Stimulated activated CD4-positive, alpha-beta T cell treated with anti-CD3 and anti-CD28 coated beads, Interleukin-2, amount 100 ng/mL, for 4 hours (primary cell): Measurements from ENCODE around the gene DUS1L.

ENCODE experiments used
- DNase-seq: peaks from one replicate; pipeline ENCODE4 v3.0.0-alpha.2; 2020; ENCODE audit warnings: low read depth

The DUS1L gene

GRCh38 chr17:82065638-82066303 lies at the start of gene DUS1L:
Gene DUS1L (minus strand): TSS chr17:82065804. CDS start chr17:82065059, 745 bp downstream.
- DNase-seq = peak; percentile 52

- DNase-seq = no peak
Measured at GRCh38 chr17:82114872-82115271, 49.3 kb upstream of the DUS1L start.

- no peak for DNase-seq
Measured at GRCh38 chr17:82114447-82114846, 48.8 kb upstream of the DUS1L start.

- no peak for DNase-seq
Measured at GRCh38 chr17:82113941-82114340, 48.3 kb upstream of the DUS1L start.

- no peak for DNase-seq
Measured at GRCh38 chr17:82113422-82113821, 47.8 kb upstream of the DUS1L start.

- no peak for DNase-seq
Measured at GRCh38 chr17:82112914-82113311, 47.3 kb upstream of the DUS1L start.

GRCh38 chr17:82112181-82112913 lies 46.7 kb upstream of the DUS1L start:
- DNase-seq = no peak

GRCh38 chr17:82110298-82110697 lies 44.7 kb upstream of the DUS1L start:
- DNase-seq = no peak

GRCh38 chr17:82108961-82109475 lies 43.4 kb upstream of the DUS1L start:
- DNase-seq = no peak

- DNase-seq = no peak
Measured at GRCh38 chr17:82108496-82108945, 42.9 kb upstream of the DUS1L start.

GRCh38 chr17:82108038-82108437 lies 42.4 kb upstream of the DUS1L start:
- DNase-seq = no peak

- DNase-seq = no peak
Measured at GRCh38 chr17:82107341-82107860, 41.8 kb upstream of the DUS1L start.

- DNase-seq = no peak
Measured at GRCh38 chr17:82106688-82107305, 41.2 kb upstream of the DUS1L start.

- peak; percentile 39 for DNase-seq
Measured at GRCh38 chr17:82105882-82106687, 40.5 kb upstream of the DUS1L start.

GRCh38 chr17:82105417-82105881 lies 39.8 kb upstream of the DUS1L start:
- DNase-seq = no peak

GRCh38 chr17:82104797-82105416 lies 39.3 kb upstream of the DUS1L start:
- DNase-seq = no peak

- no peak for DNase-seq
Measured at GRCh38 chr17:82103553-82104451, 38.2 kb upstream of the DUS1L start.

- no peak for DNase-seq
Measured at GRCh38 chr17:82101767-82102679, 36.4 kb upstream of the DUS1L start.

GRCh38 chr17:82101301-82101715 lies 35.7 kb upstream of the DUS1L start:
- DNase-seq = no peak
